Left ventricle myocardium superior (tissue), 1 donor: ENCODE measurements around the gene SDF4. TPM values are rescaled to one million over a fixed set of nuclear protein-coding genes. Genes with fewer than 3 reads are reported as not detected.

ENCODE experiments used
- ATAC-seq: fragments of 200-7000 bp; cut with Tn5 transposase; one replicate; pipeline ENCODE4 v1.9.1; 2020; ENCODE audit warnings: mild to moderate bottlenecking, moderate library complexity
- DNase-seq: peaks from one replicate; pipeline ENCODE4 v3.0.0-alpha.2; 2020
- intact Hi-C: fragments of 100-400 bp; cut with micrococcal nuclease; formaldehyde crosslinking; loops from one replicate; pipeline ENCODE4 v1.11.0; 2022
- long read RNA-seq: library from polyadenylated mRNA; unstranded; transcript quantifications from one replicate; pipeline ENCODE4 v2.0.0, GENCODE V29; 2021
- total RNA-seq: library from RNA; stranded (reverse); fragmentation: NEBNext Ultra II Directional; extraction: Animal tissue kit (Norgen Biotek cat#: 25700); gene quantifications from one replicate; pipeline ENCODE4 v1.2.1, GENCODE V29; 2021
- donor health status: DM: no; HTN: yes; CAD: no; lungs with severe emphysema.

SDF4 gene
- total RNA-seq, result 117 TPM
- long read RNA-seq, transcript SDF4-202 (7 exons, 1,956 nt), result major isoform, 275 of 444 reads
- long read RNA-seq, transcript SDF4-207 (3 exons, 3,516 nt), result minor isoform, 20 of 444 reads
- long read RNA-seq, partial matches to known transcripts, result 84 of 444 reads
- long read RNA-seq, other reads (novel, unspliced or antisense), result 61 of 444 reads

- intact Hi-C loops, result no loop called here
- peak; percentile 97 for ATAC-seq
- DNase-seq, result peak; percentile 98
Measured at GRCh38 chr1:1231400-1232207, at the start of gene SDF4. Gene SDF4 (minus strand): TSS chr1:1232001. CDS start chr1:1228772, 3,229 bp downstream.

GRCh38 chr1:1280782-1281481 lies 49.1 kb upstream of the SDF4 start:
- no peak for ATAC-seq
- no peak for DNase-seq
- intact Hi-C loops, result no loop called here

- ATAC-seq (no peak), DNase-seq (no peak)
- intact Hi-C loops, result no loop called here
Measured at GRCh38 chr1:1279028-1279427, 47.2 kb upstream of the SDF4 start.

GRCh38 chr1:1278620-1279019 lies 46.8 kb upstream of the SDF4 start:
- no peak for ATAC-seq
- no peak for DNase-seq
- intact Hi-C loops, result no loop called here

GRCh38 chr1:1275836-1276235 lies 44.0 kb upstream of the SDF4 start:
- DNase-seq (no peak), ATAC-seq (no peak)
- intact Hi-C loops, result no loop called here

GRCh38 chr1:1274931-1275431 lies 43.2 kb upstream of the SDF4 start:
- intact Hi-C loops, result no loop called here
- no peak for DNase-seq
- ATAC-seq, result no peak

- ATAC-seq (peak; percentile 53), DNase-seq (no peak)
- intact Hi-C loops, result no loop called here
Measured at GRCh38 chr1:1274299-1274930, 42.6 kb upstream of the SDF4 start.

- ATAC-seq, result peak; percentile 98
- intact Hi-C loops, result no loop called here
- DNase-seq, result peak; percentile 96
Measured at GRCh38 chr1:1273512-1274298, 41.9 kb upstream of the SDF4 start, which contains the start of gene UBE2J2. Gene UBE2J2 (minus strand): TSS chr1:1273854. CDS start chr1:1267992, 5,862 bp downstream.

GRCh38 chr1:1273209-1273511 lies 41.4 kb upstream of the SDF4 start:
- ATAC-seq (no peak), DNase-seq (no peak)
- intact Hi-C loops, result no loop called here

- intact Hi-C loops, result no loop called here
- no peak for ATAC-seq
- DNase-seq, result no peak
Measured at GRCh38 chr1:1272341-1273208, 40.8 kb upstream of the SDF4 start.

GRCh38 chr1:1270813-1271212 lies 39.0 kb upstream of the SDF4 start:
- intact Hi-C loops, result no loop called here
- ATAC-seq (no peak), DNase-seq (no peak)

- DNase-seq (no peak), ATAC-seq (no peak)
- intact Hi-C loops, result no loop called here
Measured at GRCh38 chr1:1268284-1268682, 36.5 kb upstream of the SDF4 start.

- intact Hi-C loops, result no loop called here
- no peak for DNase-seq
- ATAC-seq, result no peak
Measured at GRCh38 chr1:1267488-1268283, 35.9 kb upstream of the SDF4 start.

GRCh38 chr1:1264868-1265272 lies 33.1 kb upstream of the SDF4 start:
- ATAC-seq (no peak), DNase-seq (no peak)
- intact Hi-C loops, result no loop called here

GRCh38 chr1:1264026-1264425 lies 32.2 kb upstream of the SDF4 start:
- intact Hi-C loops, result no loop called here
- ATAC-seq (no peak), DNase-seq (no peak)

- no peak for DNase-seq
- ATAC-seq, result no peak
- intact Hi-C loops, result no loop called here
Measured at GRCh38 chr1:1262758-1263157, 31.0 kb upstream of the SDF4 start.

GRCh38 chr1:1262071-1262470 lies 30.3 kb upstream of the SDF4 start:
- intact Hi-C loops, result no loop called here
- no peak for ATAC-seq

More at GRCh38 chr1:1262071-1262470, 30.3 kb upstream of the SDF4 start:
- DNase-seq, result no peak
